Esophagus squamous epithelium (tissue), 4 donors: ENCODE data around the gene MED23.

ENCODE experiments used
- POLR2A ChIP-seq, 4 donors: fragments of 450-650 bp; IDR thresholded peaks; one replicate each; pipeline ENCODE4 v1.6.1; 2017; ENCODE audit warnings: antibody characterized with exemption in 4 of 4, mild to moderate bottlenecking in 4 of 4, moderate library complexity in 3 of 4
- TF ChIP-seq, protein P1 (sequence below), 6 experiments: fragments of 450-650 bp in 4 of 6; fragments of 200-600 bp in 2 of 6; sonication (generic) in 2 of 6; IDR thresholded peaks; one replicate each; pipeline ENCODE4 v1.5.1; 2016 to 2019; ENCODE audit warnings: antibody characterized with exemption in 6 of 6, mild to moderate bottlenecking in 4 of 6, moderate library complexity in 4 of 6

DNA sequence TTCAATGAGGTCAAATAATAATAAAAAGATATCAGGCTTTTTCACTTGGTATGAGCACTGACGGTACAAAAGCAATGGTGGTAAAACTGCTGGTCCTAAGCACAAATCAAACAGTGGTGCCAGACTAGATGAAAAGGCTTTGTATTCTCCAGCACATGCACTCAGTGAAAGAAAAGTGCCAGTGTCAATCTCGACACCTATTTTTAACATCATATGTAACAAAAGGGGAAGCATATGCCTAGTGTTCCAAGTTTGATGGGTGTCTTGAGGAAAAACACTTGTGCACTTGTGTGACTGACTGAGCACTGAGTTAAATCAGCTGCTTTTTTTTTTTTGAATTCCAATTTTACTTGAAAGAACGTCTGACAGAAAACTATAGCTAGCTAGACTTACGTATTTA, 27.3 kb downstream of the MED23 start:
- TF ChIP-seq, protein P1, sequence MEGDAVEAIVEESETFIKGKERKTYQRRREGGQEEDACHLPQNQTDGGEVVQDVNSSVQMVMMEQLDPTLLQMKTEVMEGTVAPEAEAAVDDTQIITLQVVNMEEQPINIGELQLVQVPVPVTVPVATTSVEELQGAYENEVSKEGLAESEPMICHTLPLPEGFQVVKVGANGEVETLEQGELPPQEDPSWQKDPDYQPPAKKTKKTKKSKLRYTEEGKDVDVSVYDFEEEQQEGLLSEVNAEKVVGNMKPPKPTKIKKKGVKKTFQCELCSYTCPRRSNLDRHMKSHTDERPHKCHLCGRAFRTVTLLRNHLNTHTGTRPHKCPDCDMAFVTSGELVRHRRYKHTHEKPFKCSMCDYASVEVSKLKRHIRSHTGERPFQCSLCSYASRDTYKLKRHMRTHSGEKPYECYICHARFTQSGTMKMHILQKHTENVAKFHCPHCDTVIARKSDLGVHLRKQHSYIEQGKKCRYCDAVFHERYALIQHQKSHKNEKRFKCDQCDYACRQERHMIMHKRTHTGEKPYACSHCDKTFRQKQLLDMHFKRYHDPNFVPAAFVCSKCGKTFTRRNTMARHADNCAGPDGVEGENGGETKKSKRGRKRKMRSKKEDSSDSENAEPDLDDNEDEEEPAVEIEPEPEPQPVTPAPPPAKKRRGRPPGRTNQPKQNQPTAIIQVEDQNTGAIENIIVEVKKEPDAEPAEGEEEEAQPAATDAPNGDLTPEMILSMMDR (IDR thresholded peaks at IDR 0.05) = no peak
- no peak for TF ChIP-seq POLR2A (IDR thresholded peaks at IDR 0.05)
